Measurements from ENCODE around the gene MCM9.

MCM9 gene

GRCh38 chr6:118932421-118932820 lies 2.5 kb downstream of the MCM9 start:
- no peak for DNase-seq (ENCODE audit: low read depth)

GRCh38 chr6:118931436-118931835 lies 3.5 kb downstream of the MCM9 start:
- no peak for DNase-seq (ENCODE audit: low read depth)

GRCh38 chr6:118930680-118931079 lies 4.3 kb downstream of the MCM9 start:
- no peak for DNase-seq (ENCODE audit: low read depth)

GRCh38 chr6:118923035-118923434 lies 11.9 kb downstream of the MCM9 start:
- no peak for DNase-seq (ENCODE audit: low read depth)

- no peak for DNase-seq (ENCODE audit: low read depth)
These were observed 13.9 kb downstream of the MCM9 start for GRCh38 chr6:118921084-118921483.

GRCh38 chr6:118918329-118918725 lies 16.6 kb downstream of the MCM9 start:
- no peak for DNase-seq (ENCODE audit: low read depth)

- DNase-seq (ENCODE audit: low read depth): no peak
These were observed 17.2 kb downstream of the MCM9 start for GRCh38 chr6:118917546-118918328.

- no peak for DNase-seq (ENCODE audit: low read depth)
These were observed 20.4 kb downstream of the MCM9 start for GRCh38 chr6:118914598-118914997.

- no peak for DNase-seq (ENCODE audit: low read depth)
These were observed 21.8 kb downstream of the MCM9 start for GRCh38 chr6:118913161-118913560.

GRCh38 chr6:118912646-118913045 lies 22.3 kb downstream of the MCM9 start:
- DNase-seq (ENCODE audit: low read depth): no peak

GRCh38 chr6:118908441-118908840 lies 26.5 kb downstream of the MCM9 start:
- DNase-seq (ENCODE audit: low read depth): no peak

GRCh38 chr6:118905851-118906250 lies 29.1 kb downstream of the MCM9 start:
- DNase-seq (ENCODE audit: low read depth): no peak

GRCh38 chr6:118905084-118905483 lies 29.9 kb downstream of the MCM9 start:
- no peak for DNase-seq (ENCODE audit: low read depth)

GRCh38 chr6:118903691-118904090 lies 31.3 kb downstream of the MCM9 start:
- no peak for DNase-seq (ENCODE audit: low read depth)

GRCh38 chr6:118903138-118903537 lies 31.8 kb downstream of the MCM9 start:
- DNase-seq (ENCODE audit: low read depth): no peak

GRCh38 chr6:118902726-118903125 lies 32.2 kb downstream of the MCM9 start:
- peak; percentile 14 for DNase-seq (ENCODE audit: low read depth)

GRCh38 chr6:118899948-118900347 lies 35.0 kb downstream of the MCM9 start:
- DNase-seq (ENCODE audit: low read depth): no peak

GRCh38 chr6:118897386-118897785 lies 37.6 kb downstream of the MCM9 start:
- no peak for DNase-seq (ENCODE audit: low read depth)

GRCh38 chr6:118896339-118897136 lies 38.4 kb downstream of the MCM9 start:
- DNase-seq (ENCODE audit: low read depth): peak; percentile 13

- DNase-seq (ENCODE audit: low read depth): no peak
These were observed 39.1 kb downstream of the MCM9 start for GRCh38 chr6:118895859-118896258.

GRCh38 chr6:118895261-118895560 lies 39.7 kb downstream of the MCM9 start:
- DNase-seq (ENCODE audit: low read depth): no peak

- peak; percentile 63 for DNase-seq (ENCODE audit: low read depth)
These were observed 40.3 kb downstream of the MCM9 start for GRCh38 chr6:118894425-118895260.

Measured in stromal cell of bone marrow (primary cell).